Umbilical cord (tissue), 2 donors: ENCODE results near the gene GOLGA6B. TPM values are rescaled to one million over a fixed set of nuclear protein-coding genes. Genes with fewer than 3 reads are reported as not detected.
"Not testable (repeated sequence)": the region's sequence is repeated elsewhere in the genome, so short reads cannot be mapped to it uniquely, and the experiment has no call there.

Experiments used
- DNase-seq: peaks from one replicate; pipeline ENCODE4 v3.0.0-alpha.2; 2015; ENCODE audit warnings: low spot score
- total RNA-seq: library from RNA; depleted of rRNA; stranded (reverse); fragments of >200 nt; gene quantifications from one replicate; pipeline ENCODE4 v1.2.3, GENCODE V29; 2014; ENCODE audit warnings: low replicate concordance; ENCODE audit not compliant: insufficient read depth

Gene GOLGA6B
- total RNA-seq, 1 donor from 2014 or later: not detected

DNA sequence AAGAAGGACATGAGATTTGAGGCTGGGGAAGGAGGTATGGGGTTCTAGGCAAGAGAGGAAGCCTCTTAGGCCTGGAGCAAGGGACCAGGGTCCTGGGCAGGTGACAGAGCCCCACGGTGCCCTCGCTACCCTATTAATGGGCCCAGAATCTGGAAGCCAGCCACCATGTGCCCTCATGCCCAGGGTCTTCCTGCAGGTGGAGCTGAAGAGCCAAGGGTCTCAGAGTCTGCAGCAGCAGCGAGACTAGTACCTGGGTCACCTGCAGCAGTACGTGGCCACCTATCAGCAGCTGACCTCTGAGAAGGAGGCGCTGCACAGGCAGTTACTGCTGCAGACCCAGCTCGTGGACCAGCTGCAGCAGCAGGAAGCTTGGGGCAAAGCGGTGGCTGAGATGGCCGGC, 9.4 kb downstream of the GOLGA6B start:
- DNase-seq: not testable (repeated sequence)

DNA sequence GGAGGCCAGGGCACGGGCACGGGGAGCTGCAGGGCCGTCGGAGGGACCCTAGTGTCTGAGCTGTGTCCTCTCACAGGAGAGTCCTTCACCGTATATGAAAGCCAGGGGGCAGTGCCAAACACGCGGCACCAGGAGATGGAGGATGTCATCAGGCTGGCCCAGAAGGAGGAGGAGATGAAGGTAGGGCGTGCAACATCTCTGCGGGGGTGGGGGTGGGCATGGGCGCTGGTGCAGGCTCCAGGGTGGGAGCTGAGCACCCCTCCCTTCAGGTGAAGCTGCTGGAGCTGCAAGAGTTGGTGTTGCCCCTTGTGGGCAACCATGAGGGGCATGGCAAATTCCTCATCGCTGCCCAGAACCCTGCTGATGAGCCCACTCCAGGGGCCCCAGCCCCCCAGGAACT, 11.2 kb downstream of the GOLGA6B start:
- DNase-seq: not testable (repeated sequence)

DNA sequence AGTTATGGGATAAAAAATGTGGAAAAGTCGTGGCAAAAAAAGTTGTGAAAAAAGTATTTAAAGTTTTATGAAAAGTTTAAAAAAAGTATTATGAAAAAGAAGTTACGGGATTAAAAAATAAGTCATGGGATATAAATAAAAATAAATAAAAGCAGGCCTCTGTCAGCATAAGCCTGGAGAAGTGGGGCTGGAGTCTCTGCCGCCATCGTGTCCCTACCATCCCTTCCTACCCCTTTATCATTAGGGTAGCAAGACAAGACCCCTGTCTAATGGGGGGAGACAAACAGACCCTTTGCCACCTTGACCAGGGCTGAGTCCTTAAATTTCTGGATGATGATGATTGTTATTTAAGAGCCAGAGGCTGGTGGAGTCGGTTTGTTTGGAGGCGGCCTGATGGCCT, 15.3 kb downstream of the GOLGA6B start:
- not testable (repeated sequence) for DNase-seq

DNA sequence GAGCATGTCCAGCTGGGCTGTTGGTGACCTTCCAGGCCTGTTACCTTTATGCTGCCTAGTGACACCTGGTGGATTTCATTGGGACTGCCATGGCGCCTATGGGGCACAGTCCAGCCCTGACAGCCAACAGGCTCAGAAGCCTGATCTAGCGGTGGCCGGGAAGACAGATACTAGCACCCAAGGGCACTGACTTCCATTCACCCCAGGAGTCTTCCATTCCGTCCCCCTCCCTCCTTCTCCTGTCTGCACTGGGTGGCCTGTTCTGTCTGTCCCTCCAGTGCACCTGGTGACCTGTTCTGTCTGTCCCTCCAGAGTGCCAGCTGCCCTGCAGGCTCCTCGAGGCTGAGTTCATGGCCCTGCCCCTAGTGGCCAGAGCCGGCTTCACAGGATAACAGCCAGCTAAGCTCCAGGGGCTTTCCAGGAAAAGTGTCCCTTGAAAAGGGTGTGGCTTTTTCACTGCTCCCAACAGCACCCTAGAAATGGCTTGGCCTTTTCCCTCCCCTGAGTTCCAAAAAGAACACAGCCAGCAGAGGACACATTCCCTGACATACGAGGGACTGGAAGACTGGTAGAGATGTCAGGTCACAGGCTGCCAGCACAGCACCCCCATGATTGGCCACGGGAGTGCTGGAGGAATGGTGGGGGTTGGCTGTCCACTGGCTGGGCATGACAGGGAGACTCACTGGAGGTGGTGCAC, 16.3 kb downstream of the GOLGA6B start:
- peak; percentile 58 for DNase-seq

DNA sequence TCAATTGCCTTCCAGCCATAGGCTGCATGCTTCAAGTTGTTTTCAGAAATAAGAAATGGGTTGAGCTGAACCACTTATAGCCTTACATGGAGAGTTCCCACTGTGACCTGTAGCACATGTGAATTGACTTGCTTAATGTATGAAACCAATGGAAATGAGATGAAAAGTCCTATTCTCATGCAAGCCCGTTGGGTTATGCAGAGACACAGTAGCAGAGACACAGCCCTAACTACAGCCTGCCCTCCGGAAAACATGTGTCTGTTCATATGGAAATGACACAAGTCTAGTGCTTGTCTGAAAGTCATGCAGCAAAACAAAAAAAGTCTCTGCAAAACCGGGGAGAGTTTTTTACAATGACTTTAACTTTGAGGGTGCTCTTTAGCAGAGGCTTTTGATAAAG, 17.0 kb downstream of the GOLGA6B start:
- DNase-seq: no peak

DNA sequence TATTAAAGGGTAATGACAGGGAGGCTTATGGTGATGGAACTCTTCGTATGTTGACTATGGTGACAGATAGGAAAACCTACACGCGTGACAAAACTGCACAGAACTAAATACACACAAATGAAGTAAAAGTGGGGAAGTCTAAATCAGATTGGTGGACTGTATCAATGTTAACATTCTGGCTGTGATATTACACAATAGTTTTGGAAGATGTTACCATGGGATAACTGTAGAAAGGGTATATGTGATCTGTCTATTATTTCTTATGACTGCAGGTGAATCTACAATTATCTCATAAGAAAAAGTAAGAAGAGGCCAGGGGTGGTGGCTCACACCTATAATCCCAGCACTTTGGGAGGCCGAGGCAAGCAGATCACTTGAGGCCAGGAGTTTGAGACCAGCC, 22.3 kb downstream of the GOLGA6B start:
- no peak for DNase-seq

DNA sequence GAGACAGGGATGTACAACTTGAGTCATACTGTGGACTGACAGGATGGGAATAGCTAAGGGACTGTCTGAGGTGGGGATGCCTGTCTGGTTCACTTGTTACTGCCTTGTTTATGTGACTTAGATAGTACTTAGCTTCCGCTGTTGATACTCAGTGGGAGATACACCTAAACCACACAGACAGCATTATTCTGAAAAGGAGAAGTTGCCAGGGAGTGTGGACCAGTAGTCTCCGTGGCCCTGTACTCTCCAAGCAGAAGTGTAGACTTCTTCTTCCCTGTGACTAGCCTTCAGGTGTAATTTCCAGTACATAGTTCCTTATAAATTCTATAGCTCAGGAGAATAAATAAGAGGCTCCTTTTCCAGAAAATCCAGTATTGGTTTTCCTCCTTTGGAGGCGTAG, 26.4 kb downstream of the GOLGA6B start:
- DNase-seq: no peak

DNA sequence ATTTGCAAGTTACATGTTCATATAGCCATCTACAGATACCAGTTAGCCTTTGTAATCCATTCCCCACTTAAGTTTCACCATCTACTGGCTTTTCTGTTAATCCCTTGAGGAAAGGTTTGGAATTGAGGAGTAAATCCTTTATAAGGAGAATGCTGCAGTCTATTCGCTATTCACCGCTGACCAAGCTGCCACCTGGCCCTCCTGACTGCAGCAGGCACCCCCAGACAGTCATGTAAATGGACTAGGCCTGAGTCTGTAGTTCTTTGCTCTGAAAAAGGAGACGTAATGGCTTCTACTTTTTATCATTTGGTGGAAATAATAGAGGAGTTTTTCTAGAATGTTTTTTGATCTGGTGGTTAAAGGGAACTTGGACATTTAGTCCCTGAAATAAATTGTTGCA, 28.3 kb downstream of the GOLGA6B start:
- no peak for DNase-seq

DNA sequence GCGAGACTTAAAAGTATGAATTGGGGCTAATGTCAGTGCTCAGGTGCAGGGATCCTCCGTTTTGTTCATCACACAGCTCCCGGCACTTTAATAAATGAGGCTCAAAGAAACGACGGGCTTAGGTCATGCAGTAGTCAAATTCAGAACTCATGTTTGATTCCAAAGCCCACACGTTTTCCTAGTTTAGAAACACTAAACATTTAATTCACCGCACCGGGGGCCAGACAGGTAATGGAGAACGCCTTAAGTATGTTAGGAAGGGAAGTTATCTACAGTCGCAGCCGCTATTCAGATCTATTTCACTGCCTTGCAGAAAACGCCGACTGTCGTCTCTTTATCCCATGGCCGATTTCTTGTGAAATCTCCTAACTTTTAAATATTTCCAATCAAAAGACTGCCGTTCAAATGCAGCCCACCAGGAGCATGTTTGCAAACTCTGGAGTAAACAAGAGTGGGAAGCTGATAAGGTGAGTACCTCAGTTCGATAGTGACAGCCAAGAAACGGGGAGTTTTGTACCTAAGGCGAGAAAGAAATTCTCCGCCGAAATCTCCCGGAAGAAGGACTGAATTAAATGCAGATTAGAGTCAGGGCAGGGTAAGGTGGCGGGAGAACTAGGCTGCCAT, 30.9 kb downstream of the GOLGA6B start:
- no peak for DNase-seq

DNA sequence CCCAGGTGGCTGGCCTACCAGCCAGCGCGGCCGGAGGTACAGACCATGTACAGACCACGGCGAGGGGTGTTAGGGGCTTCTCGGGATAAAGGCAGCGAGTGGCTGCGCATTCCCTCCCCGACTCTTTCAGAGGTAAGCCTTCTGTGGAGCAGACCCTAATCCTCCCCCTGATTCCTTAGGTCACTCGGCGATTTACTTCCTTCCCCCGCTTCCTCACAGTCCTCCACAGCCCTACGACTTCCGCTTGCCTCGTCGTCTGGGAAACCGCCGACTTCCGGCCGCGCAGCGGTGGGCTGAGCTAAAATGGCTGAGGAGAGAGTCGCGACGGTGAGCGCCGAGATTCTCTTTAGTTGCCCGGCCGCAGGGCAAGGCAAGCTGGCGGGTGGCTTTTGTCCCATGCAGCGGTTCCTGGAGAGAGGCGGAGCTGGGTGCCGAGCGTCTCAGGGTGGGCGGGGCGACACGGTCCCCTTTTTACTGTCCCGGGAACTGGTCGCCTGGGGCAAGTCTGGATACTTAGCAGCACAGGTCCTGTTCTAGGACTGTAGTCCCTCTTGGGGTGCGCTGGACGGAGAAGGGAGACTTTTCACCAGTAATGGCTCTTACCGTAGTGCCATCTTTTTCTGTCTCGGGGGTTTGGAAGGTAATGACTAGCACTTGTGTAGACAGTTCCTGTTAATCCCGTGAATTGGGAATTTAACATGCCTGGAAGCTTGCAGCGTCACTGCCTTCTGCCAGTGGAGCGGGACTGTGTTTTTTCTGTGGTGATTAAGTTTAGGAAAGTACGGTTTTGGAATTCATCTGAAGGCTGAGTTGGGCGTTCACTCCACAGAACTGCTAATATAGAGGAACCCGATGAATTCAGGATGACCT, 31.7 kb downstream of the GOLGA6B start, which contains the start of the genes BBS4 and HIGD2B:
Gene BBS4, plus strand, starts transcription at position 283 of the 870 bp plus-strand sequence. Its CDS starts 21 bp downstream, at position 304.
Gene HIGD2B, minus strand, starts transcription at position 258 of the 870 bp plus-strand sequence. CDS start 9,808 bp downstream, outside the sequence.
- DNase-seq: peak; percentile 96

DNA sequence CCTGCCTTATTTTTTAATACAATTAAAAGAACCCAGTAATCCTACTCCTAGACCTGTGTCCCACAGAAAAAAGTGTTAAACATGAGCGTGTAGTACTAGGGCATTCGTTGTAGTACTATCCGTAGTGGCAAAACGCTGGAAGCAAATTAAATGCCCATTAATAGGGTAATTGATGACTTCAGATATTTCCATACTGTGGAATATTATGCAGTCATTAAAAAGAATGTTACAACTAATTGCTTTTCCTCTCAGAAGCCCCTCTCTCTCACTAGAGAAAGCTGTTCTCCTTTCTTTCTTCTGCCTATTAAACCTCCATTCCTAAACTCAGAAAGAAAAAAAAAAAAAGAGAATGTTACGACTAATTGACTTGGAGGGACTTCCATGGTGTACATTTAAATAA, 34.2 kb downstream of the GOLGA6B start:
- no peak for DNase-seq

DNA sequence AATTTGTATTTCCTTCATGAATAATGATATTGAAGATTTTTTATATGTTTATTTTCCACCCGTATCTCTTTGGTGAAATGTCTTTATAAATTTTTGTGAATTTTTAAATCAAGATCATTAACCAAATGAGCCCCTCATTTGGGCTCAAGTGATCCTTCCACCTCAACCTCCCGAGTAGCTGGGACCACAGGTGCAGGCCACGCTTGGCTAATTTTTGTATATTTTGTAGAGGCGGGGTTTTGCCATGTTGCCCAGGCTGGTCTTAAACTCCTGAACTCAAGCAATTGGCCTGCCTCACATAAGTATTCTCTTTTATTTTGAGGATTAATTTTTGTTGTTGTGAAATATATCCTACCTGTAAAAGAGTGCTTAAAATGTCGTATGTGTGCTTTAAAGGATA, 36.4 kb downstream of the GOLGA6B start:
- no peak for DNase-seq

DNA sequence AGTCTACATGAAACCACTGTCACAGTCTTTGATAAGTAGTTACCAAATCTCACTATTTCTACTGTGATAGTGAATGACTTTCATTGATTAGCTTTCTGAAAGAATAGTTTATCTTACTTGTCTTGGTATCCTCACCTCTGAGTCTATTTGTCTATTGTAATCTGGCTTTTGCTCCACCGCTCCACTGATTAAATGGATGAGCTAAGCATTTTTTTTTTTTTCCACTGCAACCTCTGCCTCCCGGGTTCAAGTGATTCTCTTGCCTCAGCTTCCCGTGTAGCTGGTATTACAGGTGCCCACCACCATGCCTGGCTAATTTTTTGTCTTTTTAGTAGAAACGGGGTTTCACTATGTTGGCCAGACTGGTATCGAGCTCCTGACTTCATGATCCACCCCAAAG, 44.4 kb downstream of the GOLGA6B start:
- DNase-seq: no peak

DNA sequence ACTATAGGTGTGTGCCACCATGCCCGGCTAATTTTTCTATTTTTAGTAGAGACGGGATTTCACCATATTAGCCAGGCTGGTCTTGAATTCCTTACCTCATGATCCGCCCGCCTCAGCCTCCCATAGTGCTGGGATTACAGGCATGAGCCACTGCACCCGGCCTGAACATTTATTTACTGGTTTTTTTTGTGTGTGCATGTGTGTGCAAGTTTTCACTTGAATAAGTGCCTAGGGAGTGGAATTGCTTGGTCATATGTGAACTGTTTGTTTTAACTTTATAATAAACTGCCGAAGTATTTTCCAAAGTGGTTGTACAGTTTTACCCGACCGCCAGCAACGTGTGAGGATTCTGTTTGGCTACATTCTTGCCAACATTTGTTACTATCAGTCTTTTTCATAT, 45.6 kb downstream of the GOLGA6B start:
- no peak for DNase-seq

DNA sequence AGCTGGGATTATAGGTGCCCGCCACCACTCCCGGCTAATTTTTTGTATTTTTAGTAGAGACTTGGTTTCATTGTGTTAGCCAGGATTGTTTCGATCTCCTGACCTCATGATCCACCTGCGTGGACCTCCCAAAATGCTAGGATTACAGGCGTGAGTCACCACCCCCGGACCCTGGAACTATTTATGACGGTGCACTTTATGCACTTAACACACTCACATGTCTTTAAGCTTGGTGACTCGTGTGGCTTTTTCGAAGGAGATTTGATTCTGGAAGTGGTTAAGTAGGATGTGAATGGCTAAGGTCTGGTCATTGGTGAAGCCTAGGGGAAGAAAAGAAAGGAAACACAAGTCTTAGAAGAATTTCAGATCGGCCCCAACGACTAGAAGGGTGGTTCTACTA, 51.8 kb downstream of the GOLGA6B start:
- no peak for DNase-seq

DNA sequence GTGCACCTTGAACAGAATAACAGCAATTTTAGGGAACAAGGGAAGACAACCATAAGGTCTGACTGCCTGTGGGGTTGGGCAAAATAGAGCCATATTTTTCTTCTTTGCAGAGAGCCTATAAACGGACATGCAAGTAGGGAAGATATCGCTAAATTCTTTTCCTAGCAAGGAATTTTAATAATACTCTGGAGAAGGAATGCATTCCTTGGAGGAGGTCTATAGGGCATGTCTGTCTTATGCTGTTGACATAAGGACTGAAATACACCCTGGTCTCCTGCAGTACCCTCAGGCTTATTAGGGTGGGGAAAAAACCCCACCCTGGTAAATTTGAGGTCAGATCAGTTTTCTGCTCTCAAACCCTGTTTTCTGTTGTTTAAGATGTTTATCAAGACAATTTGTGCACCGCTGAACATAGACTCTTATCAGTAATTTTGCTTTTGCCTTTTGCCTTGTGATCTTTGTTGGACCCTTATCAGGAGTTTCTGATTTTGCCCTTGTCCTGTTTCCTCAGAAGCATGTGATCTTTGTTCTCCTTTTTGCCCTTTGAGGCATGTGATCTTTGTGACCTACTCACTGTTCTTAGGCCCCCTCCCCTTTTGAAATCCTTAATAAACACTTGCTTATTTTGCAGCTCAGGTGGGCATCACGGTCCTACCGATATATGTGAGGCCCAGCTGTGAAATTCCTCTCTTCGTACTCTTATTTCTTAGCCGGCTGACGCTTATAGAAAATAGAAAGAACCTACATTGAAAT, 54.2 kb downstream of the GOLGA6B start:
- DNase-seq: not testable (repeated sequence)

Other genes with a start within 250 kb of the GOLGA6B start
- 46.9 TPM for gene ARIH1, start 180.4 kb upstream of the GOLGA6B start, total RNA-seq
- gene HIGD2B, start 31.5 kb downstream of the GOLGA6B start, total RNA-seq: not detected
- gene BBS4, start 31.5 kb downstream of the GOLGA6B start, total RNA-seq: 35.6 TPM
- gene ADPGK, start 129.1 kb downstream of the GOLGA6B start, total RNA-seq: 56.3 TPM